Neural cell (in vitro differentiated cells): ENCODE data around the gene ENO1.

Experiments used
- EP300 ChIP-seq: fragments of 450-650 bp; conservative IDR thresholded peaks from 2 replicates; pipeline ENCODE4 v1.6.1; 2014; ENCODE audit warnings: antibody characterized with exemption, mild to moderate bottlenecking, moderate library complexity; ENCODE audit not compliant: poor library complexity, severe bottlenecking
- EZH2 ChIP-seq: fragments of 200-600, 300-800 bp; shearing (Covaris generic), sonication (generic); IDR thresholded peaks from 2 replicates; pipeline ENCODE4 v1.6.1; 2014; ENCODE audit warnings: antibody characterized with exemption, low read length, borderline replicate concordance, mild to moderate bottlenecking; ENCODE audit not compliant: insufficient read depth, poor library complexity, severe bottlenecking
- MXI1 ChIP-seq: fragments of 450-650 bp; conservative IDR thresholded peaks from 2 replicates; pipeline ENCODE4 v1.6.1; 2014; ENCODE audit warnings: antibody characterized with exemption, mild to moderate bottlenecking; ENCODE audit not compliant: poor library complexity, severe bottlenecking
- POLR2AphosphoS5 ChIP-seq: IDR thresholded peaks from 2 replicates; pipeline ENCODE4 v1.6.1; 2012
- RAD21 ChIP-seq: fragments of 450-650 bp; conservative IDR thresholded peaks from 2 replicates; pipeline ENCODE4 v1.6.1; 2014; ENCODE audit warnings: antibody characterized with exemption, mild to moderate bottlenecking, moderate library complexity
- SMC3 ChIP-seq: fragments of 450-650 bp; conservative IDR thresholded peaks from 2 replicates; pipeline ENCODE4 v1.6.1; 2014; ENCODE audit warnings: antibody characterized with exemption, mild to moderate bottlenecking, moderate library complexity; ENCODE audit not compliant: poor library complexity
- TAF1 ChIP-seq: IDR thresholded peaks from 2 replicates; pipeline ENCODE4 v1.6.1; 2012; ENCODE audit warnings: low read depth
- TF ChIP-seq, protein P1 (sequence below): fragments of 450-650 bp; IDR thresholded peaks from 2 replicates; pipeline ENCODE4 v1.5.1; 2014; ENCODE audit warnings: antibody characterized with exemption, mild to moderate bottlenecking, moderate library complexity; ENCODE audit not compliant: poor library complexity, severe bottlenecking
- TF ChIP-seq, protein P2 (sequence below): IDR thresholded peaks from 2 replicates; pipeline ENCODE4 v1.6.1; 2012; ENCODE audit warnings: borderline replicate concordance

DNA sequence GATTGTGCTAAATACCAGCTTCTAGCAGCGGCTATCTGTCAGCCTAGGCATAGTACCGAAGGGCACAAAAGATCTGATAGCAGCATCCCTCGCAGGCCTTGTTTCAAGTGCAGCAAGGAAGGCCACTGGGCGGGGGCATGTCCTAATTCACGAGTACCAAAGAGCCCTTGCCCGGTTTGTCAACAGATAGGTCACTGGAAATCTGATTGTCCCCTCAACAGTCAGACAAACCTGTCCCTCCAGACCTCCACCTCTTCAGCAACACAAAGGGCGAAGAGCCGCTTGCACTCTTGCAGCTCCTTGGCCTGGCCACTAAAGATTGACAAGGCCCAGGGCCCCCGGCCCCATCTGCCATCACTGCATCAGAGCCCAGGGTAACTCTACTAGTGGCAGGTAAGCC lies 44.5 kb upstream of the ENO1 start:
- TF ChIP-seq, protein P1, sequence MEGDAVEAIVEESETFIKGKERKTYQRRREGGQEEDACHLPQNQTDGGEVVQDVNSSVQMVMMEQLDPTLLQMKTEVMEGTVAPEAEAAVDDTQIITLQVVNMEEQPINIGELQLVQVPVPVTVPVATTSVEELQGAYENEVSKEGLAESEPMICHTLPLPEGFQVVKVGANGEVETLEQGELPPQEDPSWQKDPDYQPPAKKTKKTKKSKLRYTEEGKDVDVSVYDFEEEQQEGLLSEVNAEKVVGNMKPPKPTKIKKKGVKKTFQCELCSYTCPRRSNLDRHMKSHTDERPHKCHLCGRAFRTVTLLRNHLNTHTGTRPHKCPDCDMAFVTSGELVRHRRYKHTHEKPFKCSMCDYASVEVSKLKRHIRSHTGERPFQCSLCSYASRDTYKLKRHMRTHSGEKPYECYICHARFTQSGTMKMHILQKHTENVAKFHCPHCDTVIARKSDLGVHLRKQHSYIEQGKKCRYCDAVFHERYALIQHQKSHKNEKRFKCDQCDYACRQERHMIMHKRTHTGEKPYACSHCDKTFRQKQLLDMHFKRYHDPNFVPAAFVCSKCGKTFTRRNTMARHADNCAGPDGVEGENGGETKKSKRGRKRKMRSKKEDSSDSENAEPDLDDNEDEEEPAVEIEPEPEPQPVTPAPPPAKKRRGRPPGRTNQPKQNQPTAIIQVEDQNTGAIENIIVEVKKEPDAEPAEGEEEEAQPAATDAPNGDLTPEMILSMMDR: no peak
- TF ChIP-seq POLR2AphosphoS5: no peak
- no peak for TF ChIP-seq EZH2
- TF ChIP-seq EP300: no peak
- TF ChIP-seq RAD21: no peak
- TF ChIP-seq TAF1: no peak
- TF ChIP-seq, protein P2, sequence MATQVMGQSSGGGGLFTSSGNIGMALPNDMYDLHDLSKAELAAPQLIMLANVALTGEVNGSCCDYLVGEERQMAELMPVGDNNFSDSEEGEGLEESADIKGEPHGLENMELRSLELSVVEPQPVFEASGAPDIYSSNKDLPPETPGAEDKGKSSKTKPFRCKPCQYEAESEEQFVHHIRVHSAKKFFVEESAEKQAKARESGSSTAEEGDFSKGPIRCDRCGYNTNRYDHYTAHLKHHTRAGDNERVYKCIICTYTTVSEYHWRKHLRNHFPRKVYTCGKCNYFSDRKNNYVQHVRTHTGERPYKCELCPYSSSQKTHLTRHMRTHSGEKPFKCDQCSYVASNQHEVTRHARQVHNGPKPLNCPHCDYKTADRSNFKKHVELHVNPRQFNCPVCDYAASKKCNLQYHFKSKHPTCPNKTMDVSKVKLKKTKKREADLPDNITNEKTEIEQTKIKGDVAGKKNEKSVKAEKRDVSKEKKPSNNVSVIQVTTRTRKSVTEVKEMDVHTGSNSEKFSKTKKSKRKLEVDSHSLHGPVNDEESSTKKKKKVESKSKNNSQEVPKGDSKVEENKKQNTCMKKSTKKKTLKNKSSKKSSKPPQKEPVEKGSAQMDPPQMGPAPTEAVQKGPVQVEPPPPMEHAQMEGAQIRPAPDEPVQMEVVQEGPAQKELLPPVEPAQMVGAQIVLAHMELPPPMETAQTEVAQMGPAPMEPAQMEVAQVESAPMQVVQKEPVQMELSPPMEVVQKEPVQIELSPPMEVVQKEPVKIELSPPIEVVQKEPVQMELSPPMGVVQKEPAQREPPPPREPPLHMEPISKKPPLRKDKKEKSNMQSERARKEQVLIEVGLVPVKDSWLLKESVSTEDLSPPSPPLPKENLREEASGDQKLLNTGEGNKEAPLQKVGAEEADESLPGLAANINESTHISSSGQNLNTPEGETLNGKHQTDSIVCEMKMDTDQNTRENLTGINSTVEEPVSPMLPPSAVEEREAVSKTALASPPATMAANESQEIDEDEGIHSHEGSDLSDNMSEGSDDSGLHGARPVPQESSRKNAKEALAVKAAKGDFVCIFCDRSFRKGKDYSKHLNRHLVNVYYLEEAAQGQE: no peak
- no peak for TF ChIP-seq MXI1
- no peak for TF ChIP-seq SMC3
